GM12878 (cell line): ENCODE measurements around the gene SNRPF.

Experiments
- CTCF ChIP-seq, 3 experiments: IDR thresholded peaks in 2 of 3; conservative IDR thresholded peaks in 1 of 3; 2 replicates each; pipeline ENCODE4 v1.5.1; 2011; ENCODE audit warnings: low read depth in 3 of 3, low read length in 3 of 3, mild to moderate bottlenecking in 3 of 3, control low read depth in 2 of 3, moderate library complexity in 2 of 3, inconsistent platforms in 1 of 3, mixed read lengths in 1 of 3; ENCODE audit not compliant: control insufficient read depth in 2 of 3, insufficient read depth in 1 of 3; ENCODE audit errors: extremely low read depth in 1 of 3
- EP300 ChIP-seq, 2 experiments: fragments of 150-350 bp in 1 of 2; IDR thresholded peaks; 2 replicates each; pipeline ENCODE4 v1.6.1; 2011 to 2012; ENCODE audit warnings: low read depth in 2 of 2, low read length in 2 of 2, borderline replicate concordance in 1 of 2, improper control_type of control experiment in 1 of 2, inconsistent platforms in 1 of 2; ENCODE audit not compliant: control insufficient read depth in 1 of 2
- POLR2AphosphoS5 ChIP-seq: IDR thresholded peaks from 2 replicates; pipeline ENCODE4 v1.6.1; 2011; ENCODE audit warnings: mild to moderate bottlenecking, low read length, inconsistent platforms
- RELA ChIP-seq: fragments of 450-650 bp; IDR thresholded peaks from 2 replicates; pipeline ENCODE4 v1.8.0; 2014; ENCODE audit warnings: borderline replicate concordance; ENCODE audit not compliant: partially characterized antibody
- SP1 ChIP-seq: IDR thresholded peaks from one replicate; pipeline ENCODE4 v1.6.1; 2011; ENCODE audit warnings: low read depth, low read length
- TF ChIP-seq, protein P1 (sequence below): IDR thresholded peaks from 2 replicates; pipeline ENCODE4 v1.6.1; 2012; ENCODE audit warnings: mild to moderate bottlenecking, low read depth, low read length
- TF ChIP-seq, protein P2 (sequence below): IDR thresholded peaks from 2 replicates; pipeline ENCODE4 v1.6.1; 2012; ENCODE audit warnings: low read depth, low read length, improper control_type of control experiment
- TF ChIP-seq, protein P3 (sequence below): fragments of 450-650 bp; IDR thresholded peaks from 2 replicates; pipeline ENCODE4 v1.6.1; 2017; ENCODE audit warnings: antibody characterized with exemption, mild to moderate bottlenecking, moderate library complexity

DNA sequence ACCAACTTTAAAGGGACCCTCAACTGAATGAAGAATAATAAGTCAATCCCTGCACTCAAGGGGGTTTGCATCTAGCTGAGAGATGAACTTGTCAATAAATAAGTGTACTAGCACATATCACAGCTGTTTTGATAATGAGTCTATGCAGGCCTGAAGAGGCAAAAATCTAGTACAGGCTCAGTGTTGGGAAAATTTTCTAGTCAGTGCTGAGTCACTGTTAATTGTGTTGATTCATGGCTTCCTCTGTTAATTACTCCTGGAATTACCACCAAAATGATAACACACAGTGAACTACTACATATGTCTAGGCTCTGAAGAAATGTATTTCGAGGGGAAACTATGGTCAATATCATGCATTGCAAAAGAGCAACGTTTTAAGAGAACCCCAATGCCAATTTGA is 18.9 kb downstream of the SNRPF start:
- TF ChIP-seq SP1 (no peak), EP300 (IDR thresholded peaks at IDR 0.05; ENCODE audit: borderline replicate concordance in 1 of 2, control insufficient read depth in 1 of 2, low read depth in 2 of 2, low read length in 2 of 2) (no peak), RELA (no peak), CTCF (IDR thresholded peaks at IDR 0.05 in 2 of 3, conservative IDR thresholded peaks at IDR 0.05 in 1 of 3; ENCODE audit: control insufficient read depth in 2 of 3, extremely low read depth in 1 of 3, insufficient read depth in 1 of 3, low read depth in 3 of 3, low read length in 3 of 3) (no peak), POLR2AphosphoS5 (no peak)
- TF ChIP-seq, protein P1, sequence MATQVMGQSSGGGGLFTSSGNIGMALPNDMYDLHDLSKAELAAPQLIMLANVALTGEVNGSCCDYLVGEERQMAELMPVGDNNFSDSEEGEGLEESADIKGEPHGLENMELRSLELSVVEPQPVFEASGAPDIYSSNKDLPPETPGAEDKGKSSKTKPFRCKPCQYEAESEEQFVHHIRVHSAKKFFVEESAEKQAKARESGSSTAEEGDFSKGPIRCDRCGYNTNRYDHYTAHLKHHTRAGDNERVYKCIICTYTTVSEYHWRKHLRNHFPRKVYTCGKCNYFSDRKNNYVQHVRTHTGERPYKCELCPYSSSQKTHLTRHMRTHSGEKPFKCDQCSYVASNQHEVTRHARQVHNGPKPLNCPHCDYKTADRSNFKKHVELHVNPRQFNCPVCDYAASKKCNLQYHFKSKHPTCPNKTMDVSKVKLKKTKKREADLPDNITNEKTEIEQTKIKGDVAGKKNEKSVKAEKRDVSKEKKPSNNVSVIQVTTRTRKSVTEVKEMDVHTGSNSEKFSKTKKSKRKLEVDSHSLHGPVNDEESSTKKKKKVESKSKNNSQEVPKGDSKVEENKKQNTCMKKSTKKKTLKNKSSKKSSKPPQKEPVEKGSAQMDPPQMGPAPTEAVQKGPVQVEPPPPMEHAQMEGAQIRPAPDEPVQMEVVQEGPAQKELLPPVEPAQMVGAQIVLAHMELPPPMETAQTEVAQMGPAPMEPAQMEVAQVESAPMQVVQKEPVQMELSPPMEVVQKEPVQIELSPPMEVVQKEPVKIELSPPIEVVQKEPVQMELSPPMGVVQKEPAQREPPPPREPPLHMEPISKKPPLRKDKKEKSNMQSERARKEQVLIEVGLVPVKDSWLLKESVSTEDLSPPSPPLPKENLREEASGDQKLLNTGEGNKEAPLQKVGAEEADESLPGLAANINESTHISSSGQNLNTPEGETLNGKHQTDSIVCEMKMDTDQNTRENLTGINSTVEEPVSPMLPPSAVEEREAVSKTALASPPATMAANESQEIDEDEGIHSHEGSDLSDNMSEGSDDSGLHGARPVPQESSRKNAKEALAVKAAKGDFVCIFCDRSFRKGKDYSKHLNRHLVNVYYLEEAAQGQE: no peak
- TF ChIP-seq, protein P2, sequence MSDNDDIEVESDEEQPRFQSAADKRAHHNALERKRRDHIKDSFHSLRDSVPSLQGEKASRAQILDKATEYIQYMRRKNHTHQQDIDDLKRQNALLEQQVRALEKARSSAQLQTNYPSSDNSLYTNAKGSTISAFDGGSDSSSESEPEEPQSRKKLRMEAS: no peak
- TF ChIP-seq, protein P3, sequence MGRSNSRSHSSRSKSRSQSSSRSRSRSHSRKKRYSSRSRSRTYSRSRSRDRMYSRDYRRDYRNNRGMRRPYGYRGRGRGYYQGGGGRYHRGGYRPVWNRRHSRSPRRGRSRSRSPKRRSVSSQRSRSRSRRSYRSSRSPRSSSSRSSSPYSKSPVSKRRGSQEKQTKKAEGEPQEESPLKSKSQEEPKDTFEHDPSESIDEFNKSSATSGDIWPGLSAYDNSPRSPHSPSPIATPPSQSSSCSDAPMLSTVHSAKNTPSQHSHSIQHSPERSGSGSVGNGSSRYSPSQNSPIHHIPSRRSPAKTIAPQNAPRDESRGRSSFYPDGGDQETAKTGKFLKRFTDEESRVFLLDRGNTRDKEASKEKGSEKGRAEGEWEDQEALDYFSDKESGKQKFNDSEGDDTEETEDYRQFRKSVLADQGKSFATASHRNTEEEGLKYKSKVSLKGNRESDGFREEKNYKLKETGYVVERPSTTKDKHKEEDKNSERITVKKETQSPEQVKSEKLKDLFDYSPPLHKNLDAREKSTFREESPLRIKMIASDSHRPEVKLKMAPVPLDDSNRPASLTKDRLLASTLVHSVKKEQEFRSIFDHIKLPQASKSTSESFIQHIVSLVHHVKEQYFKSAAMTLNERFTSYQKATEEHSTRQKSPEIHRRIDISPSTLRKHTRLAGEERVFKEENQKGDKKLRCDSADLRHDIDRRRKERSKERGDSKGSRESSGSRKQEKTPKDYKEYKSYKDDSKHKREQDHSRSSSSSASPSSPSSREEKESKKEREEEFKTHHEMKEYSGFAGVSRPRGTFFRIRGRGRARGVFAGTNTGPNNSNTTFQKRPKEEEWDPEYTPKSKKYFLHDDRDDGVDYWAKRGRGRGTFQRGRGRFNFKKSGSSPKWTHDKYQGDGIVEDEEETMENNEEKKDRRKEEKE: no peak
